Vagina (tissue), 2 donors: Measurements from ENCODE around the gene USP53. TPM values are rescaled to one million over a fixed set of nuclear protein-coding genes. Genes with fewer than 3 reads are reported as not detected.

Experiments
- DNase-seq, 2 donors: peaks; one replicate each; pipeline ENCODE4 v3.0.0-alpha.2; 2017; ENCODE audit errors: extremely low spot score in 2 of 2
- H3K27ac ChIP-seq: fragments of 200-600 bp; sonication (generic); one replicate; pipeline ENCODE4 v1.5.1; 2019
- H3K27me3 ChIP-seq: fragments of 200-600 bp; sonication (generic); one replicate; pipeline ENCODE4 v1.5.1; 2019
- H3K36me3 ChIP-seq, 2 donors: fragments of 200-600 bp; sonication (generic); one replicate each; pipeline ENCODE4 v1.5.1; 2017 to 2019
- H3K4me1 ChIP-seq: fragments of 200-600 bp; sonication (generic); one replicate; pipeline ENCODE4 v1.5.1; 2019
- H3K4me3 ChIP-seq, 2 donors: fragments of 200-600 bp; sonication (generic); 1 replicate in 1 of 2; 2 replicates in 1 of 2; pipeline ENCODE4 v1.5.1; 2016 to 2019
- H3K9me3 ChIP-seq: fragments of 200-600 bp; sonication (generic); one replicate; pipeline ENCODE4 v1.5.1; 2019
- CTCF ChIP-seq, 3 experiments: fragments of 450-650 bp in 2 of 3; fragments of 200-600 bp in 1 of 3; sonication (generic) in 1 of 3; IDR thresholded peaks; one replicate each; pipeline ENCODE4 v1.5.1; 2017 to 2019; ENCODE audit warnings: antibody characterized with exemption in 3 of 3, mild to moderate bottlenecking in 2 of 3, moderate library complexity in 2 of 3
- POLR2A ChIP-seq, 2 donors: fragments of 450-650 bp; IDR thresholded peaks; one replicate each; pipeline ENCODE4 v1.6.1; 2017; ENCODE audit warnings: antibody characterized with exemption in 2 of 2, mild to moderate bottlenecking in 2 of 2, moderate library complexity in 2 of 2
- POLR2AphosphoS5 ChIP-seq, 2 donors: sonication (generic); formaldehyde crosslinking; IDR thresholded peaks; one replicate each; pipeline ENCODE4 v1.9.0; 2017; ENCODE audit warnings: antibody characterized with exemption in 2 of 2, mild to moderate bottlenecking in 2 of 2, low read depth in 1 of 2; ENCODE audit not compliant: insufficient read depth in 1 of 2
- intact Hi-C: fragments of 100-400 bp; cut with DNase I; formaldehyde crosslinking; loops from one replicate; pipeline ENCODE4 v1.15.1; 2023
- total RNA-seq: library from RNA; depleted of rRNA; stranded (reverse); fragments of >200 nt; gene quantifications from one replicate; pipeline ENCODE4 v1.2.3, GENCODE V29; 2016

USP53 gene
- total RNA-seq, 1 donor from 2014 or later, result 53.5 TPM

- no peaks in the 10 kb centered on the region for H3K27me3 ChIP-seq
- no peak for DNase-seq
- no peak overlapping the region for H3K27ac ChIP-seq
- intact Hi-C loops, result no loop called here
- H3K4me1 ChIP-seq, result peaks cover 9% of the 10 kb centered on the region
- TF ChIP-seq POLR2A (IDR thresholded peaks at IDR 0.05), result no peak
- TF ChIP-seq CTCF (IDR thresholded peaks at IDR 0.05), result no peak
- no peak for TF ChIP-seq POLR2AphosphoS5 (IDR thresholded peaks at IDR 0.05; ENCODE audit: insufficient read depth in 1 of 2, low read depth in 1 of 2)
- no peak overlapping the region for H3K4me3 ChIP-seq
- H3K9me3 ChIP-seq, result no peaks in the 10 kb centered on the region
- H3K36me3 ChIP-seq, result peaks cover 0 to 30% of the 10 kb centered on the region in 2 donors
Measured at GRCh38 chr4:119237642-119238041, 25.1 kb downstream of the USP53 start.

- no peaks in the 10 kb centered on the region for H3K9me3 ChIP-seq
- peaks cover 0 to 30% of the 10 kb centered on the region in 2 donors for H3K36me3 ChIP-seq
- no peak overlapping the region for H3K4me3 ChIP-seq
- no peak overlapping the region for H3K27ac ChIP-seq
- no peak for DNase-seq
- H3K4me1 ChIP-seq, result peaks cover 9% of the 10 kb centered on the region
- H3K27me3 ChIP-seq, result no peaks in the 10 kb centered on the region
- intact Hi-C loops, result no loop called here
- no peak for TF ChIP-seq CTCF (IDR thresholded peaks at IDR 0.05)
- no peak for TF ChIP-seq POLR2AphosphoS5 (IDR thresholded peaks at IDR 0.05; ENCODE audit: insufficient read depth in 1 of 2, low read depth in 1 of 2)
- no peak for TF ChIP-seq POLR2A (IDR thresholded peaks at IDR 0.05)
Measured at GRCh38 chr4:119238068-119238722, 25.7 kb downstream of the USP53 start.

- Histone ChIP-seq H3K4me1 (peaks cover 14% of the 10 kb centered on the region), H3K36me3 (peaks cover 0 to 30% of the 10 kb centered on the region in 2 donors), H3K4me3 (no peak overlapping the region), H3K9me3 (no peaks in the 10 kb centered on the region), H3K27ac (no peak overlapping the region), H3K27me3 (no peaks in the 10 kb centered on the region)
- DNase-seq, result no peak
- intact Hi-C loops, result no loop called here
- TF ChIP-seq POLR2A (IDR thresholded peaks at IDR 0.05) (no peak), POLR2AphosphoS5 (IDR thresholded peaks at IDR 0.05; ENCODE audit: insufficient read depth in 1 of 2, low read depth in 1 of 2) (no peak), CTCF (IDR thresholded peaks at IDR 0.05) (no peak)
Measured at GRCh38 chr4:119240128-119240527, 27.6 kb downstream of the USP53 start.

- Histone ChIP-seq H3K9me3 (no peaks in the 10 kb centered on the region), H3K36me3 (peaks cover 0 to 28% of the 10 kb centered on the region in 2 donors), H3K4me1 (peaks cover 14% of the 10 kb centered on the region), H3K27me3 (no peaks in the 10 kb centered on the region), H3K27ac (no peak overlapping the region), H3K4me3 (no peak overlapping the region)
- no peak for DNase-seq
- intact Hi-C loops, result no loop called here
- no peak for TF ChIP-seq POLR2A (IDR thresholded peaks at IDR 0.05)
- no peak for TF ChIP-seq CTCF (IDR thresholded peaks at IDR 0.05)
- no peak for TF ChIP-seq POLR2AphosphoS5 (IDR thresholded peaks at IDR 0.05; ENCODE audit: insufficient read depth in 1 of 2, low read depth in 1 of 2)
Measured at GRCh38 chr4:119240568-119240967, 28.1 kb downstream of the USP53 start.

GRCh38 chr4:119242417-119242816 is 29.9 kb downstream of the USP53 start:
- no peak overlapping the region for H3K4me3 ChIP-seq
- intact Hi-C loops, result no loop called here
- H3K27me3 ChIP-seq, result no peaks in the 10 kb centered on the region
- no peak overlapping the region for H3K27ac ChIP-seq
- no peak for TF ChIP-seq POLR2A (IDR thresholded peaks at IDR 0.05)
- TF ChIP-seq POLR2AphosphoS5 (IDR thresholded peaks at IDR 0.05; ENCODE audit: insufficient read depth in 1 of 2, low read depth in 1 of 2), result no peak
- TF ChIP-seq CTCF (IDR thresholded peaks at IDR 0.05), result no peak
- no peaks in the 10 kb centered on the region for H3K9me3 ChIP-seq
- DNase-seq, result no peak
- H3K4me1 ChIP-seq, result peaks cover 14% of the 10 kb centered on the region
- H3K36me3 ChIP-seq, result peaks cover 0 to 34% of the 10 kb centered on the region in 2 donors
